Stimulated activated naive CD8-positive, alpha-beta T cell treated with anti-CD3 and anti-CD28 coated beads, Interleukin-15, Interleukin-2, amounts not matched to agents 100 U/mL and 50 U/mL, for 24 hours (primary cell): ENCODE results near the gene NPHS1.
A peak's percentile ranks its signal among the peaks of the same experiment; 100 is the strongest.
"Not testable (repeated sequence)": the region's sequence is repeated elsewhere in the genome, so short reads cannot be mapped to it uniquely, and the experiment has no call there.

Source experiments
- ATAC-seq: fragments of 150-1000 bp; cut with Tn5 transposase; one replicate; pipeline ENCODE4 v1.10.0; 2021
- DNase-seq: peaks from one replicate; pipeline ENCODE4 v3.0.0; 2021

NPHS1 gene

GRCh38 chr19:35812220-35813042, 39.9 kb downstream of the NPHS1 start, which contains the start of gene PRODH2:
Gene PRODH2 (minus strand): TSS chr19:35812845. CDS start chr19:35812805, 40 bp downstream.
- peak; percentile 23 for ATAC-seq
- no peak for DNase-seq

GRCh38 chr19:35811317-35812219, 40.7 kb downstream of the NPHS1 start:
- DNase-seq (no peak), ATAC-seq (peak; percentile 23)

- DNase-seq (no peak), ATAC-seq (no peak)
These were observed 44.7 kb downstream of the NPHS1 start for GRCh38 chr19:35807633-35808032.

GRCh38 chr19:35806597-35806996, 45.7 kb downstream of the NPHS1 start:
- ATAC-seq, result no peak
- DNase-seq, result no peak

- no peak for DNase-seq
- ATAC-seq, result no peak
These were observed 46.7 kb downstream of the NPHS1 start for GRCh38 chr19:35805526-35806102.

- no peak for ATAC-seq
These were observed 50.5 kb downstream of the NPHS1 start for GRCh38 chr19:35801828-35802227.

GRCh38 chr19:35797663-35798062, 54.6 kb downstream of the NPHS1 start:
- ATAC-seq, result peak; percentile 30
- peak; percentile 30 for DNase-seq

More at GRCh38 chr19:35801828-35802227, 50.5 kb downstream of the NPHS1 start:
- no peak for DNase-seq

GRCh38 chr19:35796645-35797542, 55.4 kb downstream of the NPHS1 start:
- ATAC-seq (no peak), DNase-seq (no peak)

GRCh38 chr19:35795564-35795963, 56.7 kb downstream of the NPHS1 start:
- not testable (repeated sequence) for DNase-seq, ATAC-seq

- ATAC-seq (no peak), DNase-seq (no peak)
These were observed 58.7 kb downstream of the NPHS1 start for GRCh38 chr19:35793381-35794165.

GRCh38 chr19:35792888-35793287, 59.4 kb downstream of the NPHS1 start:
- DNase-seq, result no peak
- ATAC-seq, result no peak

GRCh38 chr19:35792312-35792711, 60.0 kb downstream of the NPHS1 start:
- DNase-seq (no peak), ATAC-seq (no peak)

GRCh38 chr19:35791814-35792279, 60.5 kb downstream of the NPHS1 start:
- no peak for ATAC-seq

GRCh38 chr19:35790981-35791813, 61.1 kb downstream of the NPHS1 start:
- no peak for ATAC-seq
- peak; percentile 24 for DNase-seq

More at GRCh38 chr19:35791814-35792279, 60.5 kb downstream of the NPHS1 start:
- no peak for DNase-seq

GRCh38 chr19:35789978-35790944, 62.0 kb downstream of the NPHS1 start:
- no peak for ATAC-seq
- DNase-seq, result no peak

- no peak for DNase-seq
- no peak for ATAC-seq
These were observed 62.9 kb downstream of the NPHS1 start for GRCh38 chr19:35789195-35789977.

- DNase-seq (no peak), ATAC-seq (no peak)
These were observed 63.9 kb downstream of the NPHS1 start for GRCh38 chr19:35788205-35788960.
